ENCODE results near the gene TMEM91.

- TF ChIP-seq EZH2 (IDR thresholded peaks at IDR 0.05) (no peak), POLR2AphosphoS5 (IDR thresholded peaks at IDR 0.05; ENCODE audit: borderline replicate concordance, low read depth, low read length) (no peak), FOXP2 (optimal IDR thresholded peaks at IDR 0.05; ENCODE audit: control extremely low read depth, extremely low read length, insufficient read depth) (no peak)
These were observed 15.3 kb downstream of the TMEM91 start for GRCh38 chr19:41391618-41392017.
